ENCODE results near the gene F2RL3. TPM values are rescaled to one million over a fixed set of nuclear protein-coding genes. Genes with fewer than 3 reads are reported as not detected.
A peak's percentile ranks its signal among the peaks of the same experiment; 100 is the strongest.

The F2RL3 gene
- total RNA-seq, 6 experiments from 2014 or later, result 0.07 to 0.62 (median 0.28) TPM

GRCh38 chr19:16920816-16921529 lies 32.2 kb downstream of the F2RL3 start:
- no peaks in the 10 kb centered on the region for H3K9me3 ChIP-seq
- intact Hi-C loops (cut with DNase I), result no loop called here
- H3K36me3 ChIP-seq, result no peaks in the 10 kb centered on the region
- peak in 1 of 3 donors; percentile 15 for DNase-seq
- H3K4me3 ChIP-seq, result no peak overlapping the region
- ATAC-seq, result peak in 1 of 4 donors; percentile 8
- TF ChIP-seq CTCF (IDR thresholded peaks at IDR 0.05), result no peak
- no peak for TF ChIP-seq POLR2A (IDR thresholded peaks at IDR 0.05)
- whole genome bisulfite sequencing (ENCODE audit: insufficient coverage, low coverage, low lambda C conversion rate, missing lambda C conversion rate), result 73% methylated on average over 8 of the region's 12 CpGs
- H3K27ac ChIP-seq, result no peak overlapping the region
- H3K4me1 ChIP-seq, result no peaks in the 10 kb centered on the region
- H3K27me3 ChIP-seq, result no peaks in the 10 kb centered on the region

- DNase-seq (no peak), ATAC-seq (no peak)
- TF ChIP-seq CTCF (IDR thresholded peaks at IDR 0.05), result no peak
- no peak for TF ChIP-seq POLR2A (IDR thresholded peaks at IDR 0.05)
- no peak overlapping the region for H3K4me3 ChIP-seq
- WGBS (ENCODE audit: insufficient coverage, low coverage, low lambda C conversion rate, missing lambda C conversion rate), result 27% methylated on average over 2 of the region's 21 CpGs
- no peak overlapping the region for H3K27ac ChIP-seq
- intact Hi-C loops (cut with DNase I), result no loop called here
- H3K27me3 ChIP-seq, result no peaks in the 10 kb centered on the region
- H3K4me1 ChIP-seq, result no peaks in the 10 kb centered on the region
- no peaks in the 10 kb centered on the region for H3K9me3 ChIP-seq
- no peaks in the 10 kb centered on the region for H3K36me3 ChIP-seq
These were observed 33.2 kb downstream of the F2RL3 start for GRCh38 chr19:16921766-16922591.

- ATAC-seq, result no peak
- H3K4me1 ChIP-seq, result no peaks in the 10 kb centered on the region
- no peak overlapping the region for H3K27ac ChIP-seq
- DNase-seq, result no peak
- H3K36me3 ChIP-seq, result no peaks in the 10 kb centered on the region
- H3K27me3 ChIP-seq, result no peaks in the 10 kb centered on the region
- WGBS (ENCODE audit: insufficient coverage, low coverage, low lambda C conversion rate, missing lambda C conversion rate), result no CpG with 5 or more reads among the region's 1 CpG
- TF ChIP-seq CTCF (IDR thresholded peaks at IDR 0.05) (no peak), POLR2A (IDR thresholded peaks at IDR 0.05) (no peak)
- no peaks in the 10 kb centered on the region for H3K9me3 ChIP-seq
- no peak overlapping the region for H3K4me3 ChIP-seq
- intact Hi-C loops (cut with DNase I), result no loop called here
These were observed 33.8 kb downstream of the F2RL3 start for GRCh38 chr19:16922592-16922934.

- DNase-seq (no peak), ATAC-seq (no peak)
- Histone ChIP-seq H3K4me1 (no peaks in the 10 kb centered on the region), H3K27me3 (no peaks in the 10 kb centered on the region), H3K36me3 (no peaks in the 10 kb centered on the region), H3K9me3 (no peaks in the 10 kb centered on the region), H3K4me3 (no peak overlapping the region), H3K27ac (no peak overlapping the region)
- no peak for TF ChIP-seq CTCF (IDR thresholded peaks at IDR 0.05)
- TF ChIP-seq POLR2A (IDR thresholded peaks at IDR 0.05), result no peak
- 83% methylated on average over 10 of the region's 13 CpGs for WGBS (ENCODE audit: insufficient coverage, low coverage, low lambda C conversion rate, missing lambda C conversion rate)
- intact Hi-C loops (cut with DNase I), result no loop called here
These were observed 34.1 kb downstream of the F2RL3 start for GRCh38 chr19:16922949-16923348.
